IPS-NIHi7 (cell line): Measurements from ENCODE around the gene PNMA6E.
"Not testable (repeated sequence)": the region's sequence is repeated elsewhere in the genome, so short reads cannot be mapped to it uniquely, and the experiment has no call there.

Source experiments
- DNase-seq: peaks from one replicate; pipeline ENCODE4 v3.0.0; 2012; ENCODE audit warnings: mixed read lengths; ENCODE audit errors: extremely low spot score

Gene PNMA6E

GRCh38 chrX:153408871-153409351 is 7.8 kb upstream of the PNMA6E start:
- no peak for DNase-seq

- no peak for DNase-seq
These were observed 7.1 kb upstream of the PNMA6E start for GRCh38 chrX:153408221-153408721.

GRCh38 chrX:153407736-153408135 is 6.6 kb upstream of the PNMA6E start:
- no peak for DNase-seq

DNA sequence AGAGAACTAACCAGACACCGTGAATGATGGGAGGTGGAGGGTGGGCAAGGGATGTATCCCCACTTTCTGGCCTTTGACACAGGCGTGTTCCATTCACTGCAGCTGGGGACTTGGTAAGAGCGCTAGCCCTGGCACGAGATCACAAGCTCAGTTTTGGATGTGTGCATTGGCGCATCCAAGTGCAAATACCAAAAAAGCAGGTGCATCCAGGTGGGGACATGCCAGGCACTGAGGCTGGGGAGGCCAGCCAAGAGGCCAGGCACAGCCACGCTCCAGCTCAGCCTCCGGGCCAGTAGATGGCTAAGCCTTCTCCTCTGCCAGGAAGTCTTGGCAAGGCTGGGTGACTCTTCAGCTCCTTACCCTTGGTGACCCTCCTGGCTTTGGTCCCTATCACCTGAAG is 5.8 kb upstream of the PNMA6E start:
- no peak for DNase-seq

- no peak for DNase-seq
These were observed 4.9 kb upstream of the PNMA6E start for GRCh38 chrX:153406011-153406410.

DNA sequence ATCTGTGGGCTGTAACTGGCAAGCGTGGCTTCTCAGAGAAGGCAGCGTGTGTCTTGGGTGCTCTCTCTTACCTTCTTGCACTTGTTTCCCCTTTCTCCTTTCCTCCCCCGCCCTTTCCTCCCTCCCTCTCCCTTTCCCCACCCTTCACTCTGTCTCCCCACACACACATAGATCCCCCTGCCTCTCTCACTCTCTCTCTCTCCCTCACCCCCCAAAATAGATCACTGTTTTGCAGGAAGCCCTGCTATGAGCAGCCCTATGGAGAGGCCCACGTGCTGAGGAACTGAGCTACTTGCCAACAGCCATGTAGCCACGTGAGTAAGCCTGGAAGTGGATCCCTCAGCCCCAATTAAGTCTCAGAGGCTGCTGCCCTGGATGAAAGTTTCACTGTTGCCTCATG is 4.3 kb upstream of the PNMA6E start:
- DNase-seq = no peak

- DNase-seq = not testable (repeated sequence)
These were observed 3.2 kb upstream of the PNMA6E start for GRCh38 chrX:153404333-153404732.

DNA sequence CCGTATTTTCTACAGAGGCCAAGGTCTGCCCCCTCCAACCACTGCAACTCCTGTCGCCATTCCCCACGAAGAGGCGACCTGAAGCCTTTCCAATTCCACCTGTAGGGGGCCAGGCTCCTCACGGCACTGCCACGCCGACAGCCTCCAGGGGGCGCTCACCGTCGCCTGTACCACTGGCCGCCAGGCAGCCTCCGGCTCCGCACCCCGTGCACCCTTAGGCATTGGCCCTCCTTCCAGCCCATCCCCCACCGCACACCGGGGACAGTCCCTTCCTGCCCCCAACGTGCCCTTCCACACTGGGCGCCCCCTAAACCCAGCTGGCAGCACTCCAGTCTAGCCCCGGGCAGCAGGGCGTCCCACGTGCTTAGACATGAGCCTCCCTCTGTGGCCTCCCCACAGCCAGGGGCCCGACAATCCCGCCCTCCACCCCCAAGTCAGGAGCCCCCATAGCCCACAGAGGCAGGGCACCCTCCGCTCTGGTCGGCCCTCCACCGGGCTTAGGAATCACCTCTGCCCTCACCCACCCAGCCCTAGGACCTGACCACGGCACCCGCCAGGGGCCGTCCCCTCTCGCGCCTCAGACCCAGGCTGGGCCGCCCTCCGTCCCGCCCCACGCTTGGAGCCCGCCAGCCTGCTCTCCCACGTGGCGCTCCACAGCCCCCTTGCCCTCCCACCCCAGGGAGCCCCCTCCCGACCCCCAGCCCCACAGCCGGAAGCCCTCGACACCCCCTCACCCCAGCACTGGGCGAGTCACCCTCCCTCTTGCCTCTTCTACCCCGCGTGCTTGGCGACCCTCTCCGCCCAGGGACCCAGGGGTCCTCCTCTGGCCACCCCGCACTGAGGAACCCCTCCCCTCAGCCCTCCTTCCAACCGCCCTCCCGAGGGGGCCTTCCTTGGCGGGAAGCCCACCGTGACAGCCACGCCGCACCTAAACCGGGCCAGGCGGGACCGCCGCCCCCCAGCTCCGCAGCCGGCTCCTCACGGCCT is 711 bp downstream of the PNMA6E start:
- DNase-seq = peak; percentile 83

- DNase-seq = no peak
These were observed 2.7 kb downstream of the PNMA6E start for GRCh38 chrX:153398275-153398960.

DNA sequence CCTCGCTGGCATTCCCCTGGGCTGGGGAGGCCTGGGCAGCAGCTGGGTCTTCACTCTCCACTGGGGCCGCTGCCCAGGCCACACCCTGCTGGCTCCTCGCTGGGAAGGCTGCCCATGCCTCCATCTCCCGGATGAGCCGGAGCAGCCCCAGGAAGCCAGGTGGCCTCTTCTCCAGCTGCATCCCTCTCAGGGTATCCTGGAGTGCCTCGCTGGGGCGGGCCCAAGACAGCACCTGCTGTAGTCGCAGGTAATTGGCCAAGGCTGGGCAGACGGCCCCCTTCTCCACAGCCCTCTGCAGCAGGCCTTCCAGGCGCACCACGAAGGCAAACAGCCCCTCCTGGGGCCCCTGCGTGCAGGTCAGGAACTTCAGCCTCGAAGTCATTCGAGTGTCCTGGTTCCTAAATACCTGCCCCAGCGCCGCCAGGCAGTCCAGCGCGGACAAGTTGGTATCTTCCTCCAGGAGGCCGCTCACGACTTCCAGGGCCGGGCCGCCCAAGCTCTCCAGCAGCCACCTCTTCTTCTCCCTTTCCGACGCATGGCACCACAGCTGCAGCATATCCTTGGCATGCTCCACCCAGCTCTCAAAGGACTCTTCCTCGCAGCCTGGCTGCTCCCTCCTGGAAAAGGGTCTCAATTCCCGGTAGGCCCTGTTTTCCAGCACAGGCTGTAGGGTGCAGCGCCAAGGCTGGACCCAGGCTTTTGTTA is 3.7 kb downstream of the PNMA6E start:
- DNase-seq = no peak

GRCh38 chrX:153396320-153397195 is 4.6 kb downstream of the PNMA6E start:
- DNase-seq = no peak

DNA sequence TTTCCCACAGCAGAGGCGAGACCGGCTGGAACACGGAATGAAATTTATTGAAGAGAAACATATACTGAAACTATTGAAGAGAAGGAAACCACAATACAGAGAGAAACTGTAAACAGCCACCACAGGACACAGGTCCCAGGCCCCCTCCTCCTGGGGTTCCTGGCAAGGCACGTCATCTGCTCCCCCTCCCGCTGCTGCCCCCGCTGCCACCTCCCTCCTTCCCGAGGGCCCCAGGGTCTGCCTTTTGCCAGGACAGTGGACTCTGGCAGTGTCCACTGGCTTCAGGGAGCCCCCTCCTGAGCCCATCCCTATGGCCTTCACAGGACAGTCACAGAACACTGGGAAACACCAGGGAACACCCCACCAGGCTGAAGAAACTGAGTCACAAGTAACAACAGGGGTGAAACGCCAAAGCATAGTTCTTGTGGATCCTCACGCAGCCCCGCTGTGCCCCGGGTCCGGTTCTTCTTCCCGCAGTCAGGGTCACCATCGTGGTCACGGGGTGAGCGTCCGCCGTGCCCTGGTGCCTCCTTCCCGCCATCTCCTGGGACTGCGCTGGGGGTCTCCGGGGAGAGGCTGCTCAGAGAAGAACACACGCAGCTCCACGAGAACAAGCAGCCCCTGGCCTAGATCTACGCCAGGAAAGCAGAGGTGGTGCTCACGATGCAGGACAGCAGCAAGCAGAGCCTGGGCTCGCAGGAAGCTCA is 5.4 kb downstream of the PNMA6E start:
- DNase-seq = no peak

DNA sequence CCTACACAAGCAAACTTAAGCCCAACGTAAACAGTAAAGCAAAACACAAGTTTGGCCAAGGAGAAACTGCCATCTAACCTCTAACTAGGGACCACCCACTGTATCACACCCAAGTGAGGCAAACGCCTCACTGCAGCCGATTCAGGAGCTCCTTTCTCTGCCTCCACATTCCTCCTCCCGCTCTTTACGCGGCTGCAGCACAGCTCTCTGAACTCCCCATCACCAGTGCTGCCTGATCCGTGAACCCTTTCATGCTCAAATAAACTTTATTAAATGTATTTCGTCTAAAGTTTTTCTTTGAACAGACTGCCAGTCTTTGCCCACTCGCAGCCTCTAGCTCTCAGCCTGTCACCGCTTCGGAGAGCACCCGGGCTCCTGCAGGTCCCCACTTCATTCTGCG is 6.5 kb downstream of the PNMA6E start:
- no peak for DNase-seq

- DNase-seq = no peak
These were observed 8.4 kb downstream of the PNMA6E start for GRCh38 chrX:153392642-153393321.

- DNase-seq = not testable (repeated sequence)
These were observed 11.7 kb downstream of the PNMA6E start for GRCh38 chrX:153389460-153389768.

- no peak for DNase-seq
These were observed 12.3 kb downstream of the PNMA6E start for GRCh38 chrX:153388722-153389459.

DNA sequence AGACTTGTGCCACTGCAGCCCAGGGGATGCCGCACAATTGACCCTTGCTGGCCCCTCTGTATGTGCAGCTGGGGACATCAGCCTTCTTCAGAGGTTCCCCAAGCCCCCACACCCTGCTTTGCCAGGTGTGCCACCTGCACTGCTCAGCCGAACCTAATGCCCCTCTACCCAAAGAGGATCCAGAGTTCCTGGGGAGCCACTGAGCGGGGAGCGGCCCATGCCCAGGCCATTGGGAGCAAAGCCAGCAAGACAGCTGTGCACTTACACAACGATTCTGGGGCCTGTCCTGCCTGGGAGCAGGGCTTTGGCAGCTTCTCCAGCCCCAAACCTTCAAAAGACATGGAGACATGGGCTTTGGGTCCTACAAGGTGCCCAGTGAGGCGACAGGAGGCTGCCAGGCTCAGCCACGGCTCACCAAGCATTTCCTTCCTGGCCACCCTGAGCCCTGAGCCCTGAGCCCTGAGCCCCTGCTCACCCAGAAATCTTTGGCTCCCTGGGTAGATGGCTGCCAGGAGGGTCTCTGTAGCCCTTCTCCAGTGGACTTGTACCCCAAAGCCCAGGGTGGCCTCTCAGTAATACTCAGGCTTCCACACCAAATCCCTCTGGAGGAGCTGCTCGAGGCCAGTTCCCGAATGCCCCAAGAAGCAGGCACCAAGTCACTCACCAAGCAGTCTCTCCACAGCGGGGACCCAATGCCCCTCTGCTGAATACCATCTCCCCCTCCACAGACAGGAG is 13.0 kb downstream of the PNMA6E start:
- no peak for DNase-seq

DNA sequence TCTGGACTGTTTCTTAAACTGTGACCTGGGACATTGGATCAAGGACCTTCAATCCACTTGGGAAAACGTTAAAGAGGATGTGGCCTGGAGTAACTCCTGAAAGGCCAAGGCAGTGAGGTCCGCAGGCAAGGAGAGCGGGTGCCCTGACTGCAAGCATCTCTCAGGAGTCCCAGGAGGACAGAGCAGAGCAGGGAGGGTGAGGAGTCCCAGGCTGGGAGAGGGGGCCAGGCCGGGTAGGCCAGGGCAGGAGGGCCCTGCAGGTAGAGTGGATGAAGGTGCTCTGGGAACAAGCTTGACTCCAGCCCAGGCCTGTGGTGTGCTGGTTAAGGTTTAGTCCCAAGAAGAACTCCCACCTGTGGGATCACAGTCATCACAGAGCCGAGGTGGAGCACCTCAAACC is 13.8 kb downstream of the PNMA6E start:
- no peak for DNase-seq

DNA sequence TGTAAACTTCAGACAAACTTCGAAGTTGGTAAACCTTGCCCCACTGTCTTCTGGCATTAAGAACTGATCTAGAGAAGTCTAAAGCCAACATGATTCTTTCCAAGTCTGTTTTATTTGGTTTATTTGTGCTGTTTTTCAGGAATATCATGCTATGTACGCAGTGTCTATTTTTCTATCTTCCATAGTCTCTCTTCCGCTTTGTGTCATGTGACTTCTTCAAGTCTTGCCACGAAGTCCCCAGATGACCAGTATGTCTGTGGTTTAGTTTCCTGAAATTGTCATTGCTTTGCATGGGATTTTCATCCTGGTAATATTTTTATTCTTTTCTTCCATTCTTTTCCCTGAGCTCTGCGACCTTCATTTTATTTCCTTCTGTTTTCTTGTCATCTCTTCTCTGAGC is 15.1 kb downstream of the PNMA6E start:
- no peak for DNase-seq
